Kidney (tissue), 14 donors: ENCODE results near the gene NR6A1. TPM values are rescaled to one million over a fixed set of nuclear protein-coding genes. Genes with fewer than 3 reads are reported as not detected.
"Not testable (repeated sequence)": the region's sequence is repeated elsewhere in the genome, so short reads cannot be mapped to it uniquely, and the experiment has no call there.

ENCODE experiments used
- DNase-seq, 5 donors: peaks; one replicate each; pipeline ENCODE4 v3.0.0-alpha.2; 2013 to 2020
- FAIRE-seq: peaks from 2 replicates; lab custom pipeline; 2012; peaks lifted over from hg19 to GRCh38; lab: Jason Lieb, UNC
- H3K27ac ChIP-seq, 2 donors: one replicate each; pipeline ENCODE4 v1.7.0; 2013; ENCODE audit warnings: low read depth in 2 of 2, low read length in 2 of 2, inconsistent platforms in 1 of 2
- H3K27me3 ChIP-seq: one replicate; pipeline ENCODE4 v1.7.1; 2013; ENCODE audit warnings: low read length, inconsistent platforms; ENCODE audit not compliant: control insufficient read depth, insufficient read depth
- H3K36me3 ChIP-seq, 3 donors: one replicate each; pipeline versions ENCODE4 v1.7.0 to v1.7.1; 2013; ENCODE audit warnings: low read length in 3 of 3, control low read depth in 1 of 3, inconsistent platforms in 1 of 3; ENCODE audit not compliant: insufficient read depth in 3 of 3, control insufficient read depth in 2 of 3
- H3K4me1 ChIP-seq, 3 donors: one replicate each; pipeline versions ENCODE4 v1.7.0 to v1.7.1; 2013; ENCODE audit warnings: low read length in 3 of 3, inconsistent platforms in 1 of 3, low read depth in 1 of 3; ENCODE audit not compliant: control insufficient read depth in 2 of 3, insufficient read depth in 2 of 3
- H3K4me3 ChIP-seq, 3 donors: one replicate each; pipeline versions ENCODE4 v1.7.0 to v1.8.1; 2013; ENCODE audit warnings: low read length in 3 of 3, control low read depth in 1 of 3, inconsistent platforms in 1 of 3
- H3K9ac ChIP-seq, 3 donors: one replicate each; pipeline versions ENCODE4 v1.7.0 to v1.7.1; 2013; ENCODE audit warnings: low read length in 3 of 3, control low read depth in 1 of 3, inconsistent platforms in 1 of 3
- H3K9me3 ChIP-seq, 3 donors: one replicate each; pipeline versions ENCODE4 v1.7.0 to v1.7.1; 2013; ENCODE audit warnings: low read length in 3 of 3, control low read depth in 1 of 3, inconsistent platforms in 1 of 3; ENCODE audit not compliant: control insufficient read depth in 2 of 3, insufficient read depth in 1 of 3
- intact Hi-C: fragments of 100-400 bp; cut with DNase I; formaldehyde crosslinking; loops from one replicate; pipeline ENCODE4 v1.11.1; 2022
- polyA plus RNA-seq: library from polyadenylated mRNA; stranded (reverse); fragments of 350-450 nt; fragmentation: Illumina TruSeq; extraction: RNeasy Lipid Tissue Mini Kit (QIAGEN cat#74804); gene quantifications from one replicate; pipeline ENCODE4 v1.2.3, GENCODE V29; 2014; ENCODE audit warnings: low read depth, low replicate concordance; ENCODE audit not compliant: insufficient read depth
- total RNA-seq: library from RNA; stranded (reverse); fragmentation: NEBNext Ultra II Directional; extraction: Animal tissue kit (Norgen Biotek cat#: 25700); gene quantifications from one replicate; pipeline ENCODE4 v1.2.1, GENCODE V29; 2021
- TF ChIP-seq, protein P1 (sequence below): IDR thresholded peaks from 3 replicates; pipeline ENCODE4 v1.5.1; 2012; ENCODE audit warnings: mild to moderate bottlenecking, moderate library complexity, borderline replicate concordance; ENCODE audit not compliant: insufficient read depth; ENCODE audit errors: extremely low read depth
- donor health status: control.
- donor health status: control.
- donor health status: control.
- donor health status: control.
- donor health status: control.
- donor health status: DM: yes; HTN: yes; CAD: no.
- donor health status: Normal renal cell carcinoma (clear cell type).

NR6A1 gene
- total and polyA plus RNA-seq, 2 donors from 2014 or later, result 1.2 to 3.5 TPM

GRCh38 chr9:124741149-124741548 lies 30.0 kb downstream of the NR6A1 start:
- no peak for FAIRE-seq
- no peak overlapping the region for H3K27ac ChIP-seq
- no peaks in the 10 kb centered on the region for H3K4me1 ChIP-seq
- no peaks in the 10 kb centered on the region for H3K36me3 ChIP-seq
- no peaks in the 10 kb centered on the region for H3K9me3 ChIP-seq
- H3K4me3 ChIP-seq, result no peak overlapping the region
- no peaks in the 10 kb centered on the region for H3K27me3 ChIP-seq
- TF ChIP-seq, protein P1, sequence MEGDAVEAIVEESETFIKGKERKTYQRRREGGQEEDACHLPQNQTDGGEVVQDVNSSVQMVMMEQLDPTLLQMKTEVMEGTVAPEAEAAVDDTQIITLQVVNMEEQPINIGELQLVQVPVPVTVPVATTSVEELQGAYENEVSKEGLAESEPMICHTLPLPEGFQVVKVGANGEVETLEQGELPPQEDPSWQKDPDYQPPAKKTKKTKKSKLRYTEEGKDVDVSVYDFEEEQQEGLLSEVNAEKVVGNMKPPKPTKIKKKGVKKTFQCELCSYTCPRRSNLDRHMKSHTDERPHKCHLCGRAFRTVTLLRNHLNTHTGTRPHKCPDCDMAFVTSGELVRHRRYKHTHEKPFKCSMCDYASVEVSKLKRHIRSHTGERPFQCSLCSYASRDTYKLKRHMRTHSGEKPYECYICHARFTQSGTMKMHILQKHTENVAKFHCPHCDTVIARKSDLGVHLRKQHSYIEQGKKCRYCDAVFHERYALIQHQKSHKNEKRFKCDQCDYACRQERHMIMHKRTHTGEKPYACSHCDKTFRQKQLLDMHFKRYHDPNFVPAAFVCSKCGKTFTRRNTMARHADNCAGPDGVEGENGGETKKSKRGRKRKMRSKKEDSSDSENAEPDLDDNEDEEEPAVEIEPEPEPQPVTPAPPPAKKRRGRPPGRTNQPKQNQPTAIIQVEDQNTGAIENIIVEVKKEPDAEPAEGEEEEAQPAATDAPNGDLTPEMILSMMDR, result no peak
- no peak for DNase-seq
- no peak overlapping the region for H3K9ac ChIP-seq
- intact Hi-C loops, result no loop called here

DNA sequence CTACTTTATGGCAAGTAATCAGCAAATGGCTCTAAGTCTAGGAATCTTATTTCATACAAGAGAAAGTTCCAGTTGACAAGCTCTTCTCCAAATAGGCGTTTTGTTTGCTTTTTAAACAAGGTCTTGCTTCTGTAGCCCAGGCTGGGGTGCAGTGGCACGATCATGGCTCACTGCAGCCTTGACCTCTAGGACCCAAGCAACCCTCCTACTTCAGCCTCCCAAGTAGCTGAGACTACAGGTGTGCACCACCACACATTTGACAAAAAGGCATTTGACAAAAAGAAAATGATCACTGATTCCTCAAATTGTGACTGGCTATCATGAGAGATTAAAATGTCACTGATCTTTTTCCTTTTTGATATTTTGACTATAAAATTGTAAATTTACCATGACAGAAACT lies 31.8 kb downstream of the NR6A1 start:
- no peak for FAIRE-seq
- no peaks in the 10 kb centered on the region for H3K27me3 ChIP-seq
- intact Hi-C loops, result no loop called here

GRCh38 chr9:124738075-124738474 lies 33.0 kb downstream of the NR6A1 start:
- intact Hi-C loops, H3K4me3 ChIP-seq, H3K4me1 ChIP-seq, H3K27ac ChIP-seq, FAIRE-seq, H3K9ac ChIP-seq, DNase-seq, H3K9me3 ChIP-seq, H3K36me3 ChIP-seq, H3K27me3 ChIP-seq: not testable (repeated sequence)

More for the DNA sequence above, 31.8 kb downstream of the NR6A1 start:
- no peak overlapping the region for H3K27ac ChIP-seq
- TF ChIP-seq, protein P1, result no peak
- H3K4me1 ChIP-seq, result no peaks in the 10 kb centered on the region
- no peak overlapping the region for H3K9ac ChIP-seq
- H3K9me3 ChIP-seq, result no peaks in the 10 kb centered on the region
- DNase-seq, result no peak
- no peaks in the 10 kb centered on the region for H3K36me3 ChIP-seq
- H3K4me3 ChIP-seq, result no peak overlapping the region

- Histone ChIP-seq H3K27ac (peak overlapping the region in 1 of 2 donors; percentile 27), H3K9me3 (no peaks in the 10 kb centered on the region), H3K4me3 (no peak overlapping the region), H3K9ac (no peak overlapping the region), H3K4me1 (peaks cover 0 to 6% (median 0%) of the 10 kb centered on the region in 3 donors), H3K36me3 (no peaks in the 10 kb centered on the region), H3K27me3 (no peaks in the 10 kb centered on the region)
- TF ChIP-seq, protein P1, result no peak
- DNase-seq, result no peak
- FAIRE-seq, result no peak
- intact Hi-C loops, result no loop called here
These were observed 36.0 kb downstream of the NR6A1 start for GRCh38 chr9:124735121-124735520.

- DNase-seq, H3K9ac ChIP-seq, H3K27me3 ChIP-seq, H3K4me1 ChIP-seq, H3K36me3 ChIP-seq, H3K9me3 ChIP-seq, H3K4me3 ChIP-seq, FAIRE-seq, intact Hi-C loops: not testable (repeated sequence)
- H3K27ac ChIP-seq, result peak overlapping the region in 1 of 2 donors; percentile 42
These were observed 36.4 kb downstream of the NR6A1 start for GRCh38 chr9:124734741-124735083.
